ENCODE measurements around the gene CNTNAP5. TPM values are rescaled to one million over a fixed set of nuclear protein-coding genes. Genes with fewer than 3 reads are reported as not detected.

Gene CNTNAP5
- total and polyA plus RNA-seq, 2 of the 4 experiments (the other 2 are of a cell fraction), result not detected

GRCh38 chr2:124547700-124548099, 522.6 kb downstream of the CNTNAP5 start:
- Histone ChIP-seq H2AK5ac (ENCODE audit: low read depth, low read length) (no peak overlapping the region), H3K79me1 (ENCODE audit: low read depth in 1 of 2, low read length in 2 of 2) (no peaks in the 10 kb centered on the region), H2BK15ac (ENCODE audit: low read depth, low read length) (no peak overlapping the region), H4K5ac (ENCODE audit: low read depth, low read length) (no peak overlapping the region), H3K4me2 (ENCODE audit: low read depth, low read length) (no peak overlapping the region), H2BK120ac (ENCODE audit: low read depth, low read length) (no peak overlapping the region), H2AK9ac (replicated peaks; ENCODE audit: low read depth, low read length, poor library complexity) (no peak overlapping the region), H3K9me1 (ENCODE audit: insufficient read depth, low read length) (no peaks in the 10 kb centered on the region), H3K14ac (replicated peaks; ENCODE audit: low read depth, low read length) (no peak overlapping the region), H2BK20ac (ENCODE audit: low read depth, low read length) (no peak overlapping the region), H3K9me3 (ENCODE audit: control insufficient read depth, insufficient read depth, low read length) (peaks cover 3% of the 10 kb centered on the region; the same call in 1 of the 2 replicates), H4K8ac (ENCODE audit: low read depth in 2 of 2, low read length in 2 of 2) (no peak overlapping the region), H3K4me1 (ENCODE audit: control insufficient read depth, insufficient read depth, low read length) (no peaks in the 10 kb centered on the region), H3K36me3 (ENCODE audit: control insufficient read depth, insufficient read depth, low read length) (no peaks in the 10 kb centered on the region), H3K27me3 (ENCODE audit: control insufficient read depth, insufficient read depth, low read length) (no peaks in the 10 kb centered on the region), H3K4ac (ENCODE audit: low read depth, low read length) (no peak overlapping the region), H3K56ac (ENCODE audit: extremely low read depth, insufficient read depth, low read length) (no peak overlapping the region), H3K4me3 (ENCODE audit: insufficient read depth, low read depth, low read length) (no peak overlapping the region), H3K27ac (ENCODE audit: insufficient read depth, low read length) (no peak overlapping the region), H3K18ac (ENCODE audit: low read depth, low read length) (no peak overlapping the region), H4K91ac (ENCODE audit: insufficient read depth, low read depth, low read length) (no peak overlapping the region), H3K9ac (ENCODE audit: low read depth, low read length) (no peak overlapping the region), H2AFZ (replicated peaks; ENCODE audit: low read length, poor library complexity) (no peak overlapping the region), H4K20me1 (ENCODE audit: insufficient read depth, low read length) (no peaks in the 10 kb centered on the region), H2BK5ac (ENCODE audit: low read depth, low read length, poor library complexity, severe bottlenecking) (no peak overlapping the region), H3K23ac (ENCODE audit: low read depth, low read length) (no peak overlapping the region)
- 60% methylated on average over 1 of the region's 3 CpGs; no CpG with 5 or more reads in 1 of the 2 experiments for WGBS, 2 experiments (ENCODE audit: extremely low coverage in 2 of 2, insufficient read length in 1 of 2)
- no peak for DNase-seq
- no peak for TF ChIP-seq RCOR1 (IDR thresholded peaks at IDR 0.05; ENCODE audit: insufficient replicate concordance, low read length)
- no peak for TF ChIP-seq MAFK (IDR thresholded peaks at IDR 0.05; ENCODE audit: low read depth, low read length)
- TF ChIP-seq BHLHE40 (IDR thresholded peaks at IDR 0.05; ENCODE audit: low read depth, low read length), result no peak
- ChIA-PET CTCF (no interaction called here), POLR2A (ENCODE audit: unreplicated experiment) (no interaction called here)
- intact Hi-C loops (cut with micrococcal nuclease), result no loop called here
- BruUV-seq (replicated peaks), result no TSS peak
- dilution Hi-C loops (cut with HindIII; ENCODE audit: low sequenced_read_pairs, unreplicated experiment), result no loop called here
- in situ Hi-C loops (cut with MboI; ENCODE audit: low sequenced_read_pairs), result no loop called here
- no peak for ATAC-seq (ENCODE audit: low read depth)

All from IMR-90 (cell line).